Esophagus squamous epithelium (tissue), 5 donors: ENCODE results near the gene UBR4. TPM values are rescaled to one million over a fixed set of nuclear protein-coding genes. Genes with fewer than 3 reads are reported as not detected.
"Not testable (repeated sequence)": the region's sequence is repeated elsewhere in the genome, so short reads cannot be mapped to it uniquely, and the experiment has no call there.

Experiments used
- DNase-seq: peaks from one replicate; lab custom pipeline; 2025; lab: John Stamatoyannopoulos, UW
- H3K27ac ChIP-seq, 4 donors: fragments of 200-600 bp; sonication (generic); one replicate each; pipeline ENCODE4 v1.5.1; 2016 to 2019; ENCODE audit warnings: mild to moderate bottlenecking in 1 of 4
- H3K27me3 ChIP-seq, 4 donors: fragments of 200-600 bp; sonication (generic); 1 replicate in 3 of 4; 2 replicates in 1 of 4; pipeline versions ENCODE4 v1.5.1 to v1.6.0; 2017 to 2021; ENCODE audit warnings: antibody characterized with exemption in 1 of 4
- H3K36me3 ChIP-seq, 3 donors: fragments of 200-600 bp; sonication (generic); one replicate each; pipeline ENCODE4 v1.5.1; 2016 to 2019
- H3K4me1 ChIP-seq, 3 donors: fragments of 200-600 bp; sonication (generic); one replicate each; pipeline ENCODE4 v1.5.1; 2017 to 2019
- H3K4me3 ChIP-seq, 4 donors: fragments of 200-600 bp; sonication (generic); 1 replicate in 3 of 4; 2 replicates in 1 of 4; pipeline ENCODE4 v1.5.1; 2016 to 2019; ENCODE audit warnings: mild to moderate bottlenecking in 2 of 4, moderate library complexity in 1 of 4
- H3K9me3 ChIP-seq, 3 donors: fragments of 200-600 bp; sonication (generic); one replicate each; pipeline ENCODE4 v1.5.1; 2016 to 2019
- POLR2A ChIP-seq, 4 donors: fragments of 450-650 bp; IDR thresholded peaks; one replicate each; pipeline ENCODE4 v1.6.1; 2017; ENCODE audit warnings: antibody characterized with exemption in 4 of 4, mild to moderate bottlenecking in 4 of 4, moderate library complexity in 3 of 4
- WGBS, 2 donors: methylation state at CpG; one replicate each; pipeline ENCODE4 v1.1.5; 2018; 5-methylcytosine and 5-hydroxymethylcytosine counted together
- intact Hi-C: fragments of 100-400 bp; cut with DNase I; formaldehyde crosslinking; loops from one replicate; pipeline ENCODE4 v1.15.0; 2022
- total RNA-seq, 4 donors: library from RNA; depleted of rRNA; stranded (reverse); fragments of >200 nt; gene quantifications; one replicate each; pipeline ENCODE4 v1.1.0, GENCODE V29; 2016
- TF ChIP-seq, protein P1 (sequence below), 6 experiments: fragments of 450-650 bp in 4 of 6; fragments of 200-600 bp in 2 of 6; sonication (generic) in 2 of 6; IDR thresholded peaks; one replicate each; pipeline ENCODE4 v1.5.1; 2016 to 2019; ENCODE audit warnings: antibody characterized with exemption in 6 of 6, mild to moderate bottlenecking in 4 of 6, moderate library complexity in 4 of 6
- donor health status: DM: yes; HTN: yes; CAD: no.

UBR4 gene
- total RNA-seq, 4 donors from 2014 or later: 52.4 to 121 (median 88.3) TPM

DNA sequence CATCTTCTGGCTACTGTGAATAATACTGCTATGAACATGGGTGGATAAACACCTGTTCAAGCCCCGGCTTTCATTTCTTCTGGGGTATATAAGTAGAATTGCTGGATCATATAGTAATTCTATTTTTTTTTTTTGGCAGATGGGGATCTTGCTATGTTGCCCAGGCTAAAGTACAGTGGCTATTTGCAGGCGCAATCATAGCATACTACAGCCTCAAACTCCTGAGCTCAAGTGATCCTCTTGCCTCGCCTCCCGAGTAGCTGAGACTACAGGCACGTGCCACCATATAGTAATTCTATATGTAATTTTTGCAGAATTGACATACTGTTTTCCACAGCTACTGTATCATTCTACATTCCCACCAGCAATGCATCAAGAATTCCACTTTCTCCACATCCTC, 27.8 kb downstream of the UBR4 start:
- TF ChIP-seq, protein P1, sequence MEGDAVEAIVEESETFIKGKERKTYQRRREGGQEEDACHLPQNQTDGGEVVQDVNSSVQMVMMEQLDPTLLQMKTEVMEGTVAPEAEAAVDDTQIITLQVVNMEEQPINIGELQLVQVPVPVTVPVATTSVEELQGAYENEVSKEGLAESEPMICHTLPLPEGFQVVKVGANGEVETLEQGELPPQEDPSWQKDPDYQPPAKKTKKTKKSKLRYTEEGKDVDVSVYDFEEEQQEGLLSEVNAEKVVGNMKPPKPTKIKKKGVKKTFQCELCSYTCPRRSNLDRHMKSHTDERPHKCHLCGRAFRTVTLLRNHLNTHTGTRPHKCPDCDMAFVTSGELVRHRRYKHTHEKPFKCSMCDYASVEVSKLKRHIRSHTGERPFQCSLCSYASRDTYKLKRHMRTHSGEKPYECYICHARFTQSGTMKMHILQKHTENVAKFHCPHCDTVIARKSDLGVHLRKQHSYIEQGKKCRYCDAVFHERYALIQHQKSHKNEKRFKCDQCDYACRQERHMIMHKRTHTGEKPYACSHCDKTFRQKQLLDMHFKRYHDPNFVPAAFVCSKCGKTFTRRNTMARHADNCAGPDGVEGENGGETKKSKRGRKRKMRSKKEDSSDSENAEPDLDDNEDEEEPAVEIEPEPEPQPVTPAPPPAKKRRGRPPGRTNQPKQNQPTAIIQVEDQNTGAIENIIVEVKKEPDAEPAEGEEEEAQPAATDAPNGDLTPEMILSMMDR (IDR thresholded peaks at IDR 0.05): no peak
- no peak for TF ChIP-seq POLR2A (IDR thresholded peaks at IDR 0.05)
- no peaks in the 10 kb centered on the region for H3K27me3 ChIP-seq
- H3K4me1 ChIP-seq: no peaks in the 10 kb centered on the region
- H3K9me3 ChIP-seq: no peaks in the 10 kb centered on the region
- 96 to 99% methylated on average over 5 of the region's 5 CpGs for whole genome bisulfite sequencing, 2 donors
- intact Hi-C loops: no loop called here
- no peak overlapping the region for H3K4me3 ChIP-seq
- no peak overlapping the region for H3K27ac ChIP-seq
- no peak for DNase-seq
- H3K36me3 ChIP-seq: peaks cover 11 to 99% (median 52%) of the 10 kb centered on the region in 3 donors

DNA sequence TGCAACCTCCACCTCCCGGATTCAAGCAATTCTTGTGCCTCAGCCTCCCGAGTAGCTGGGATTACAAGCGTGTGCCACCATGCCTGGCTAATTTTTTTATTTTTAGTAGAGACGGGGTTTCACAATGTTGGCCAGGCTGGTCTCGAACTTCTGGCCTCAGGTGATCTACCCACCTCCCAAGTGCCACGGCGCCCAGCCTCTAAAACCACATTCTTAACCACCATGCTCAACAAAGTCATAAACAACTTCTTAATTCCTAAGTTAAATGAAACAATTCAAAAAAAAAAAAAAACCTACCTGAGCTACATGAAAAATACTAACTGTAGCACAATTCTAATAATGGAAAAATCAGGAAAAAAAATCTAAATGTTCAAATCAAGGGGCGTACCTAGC, 29.8 kb downstream of the UBR4 start:
- peaks cover 10 to 99% (median 55%) of the 10 kb centered on the region in 3 donors for H3K36me3 ChIP-seq
- H3K27ac ChIP-seq, intact Hi-C loops, H3K27me3 ChIP-seq, H3K4me1 ChIP-seq, DNase-seq, H3K4me3 ChIP-seq, H3K9me3 ChIP-seq: not testable (repeated sequence)
- 81 to 86% methylated on average over 8 of the region's 8 CpGs for WGBS, 2 donors

DNA sequence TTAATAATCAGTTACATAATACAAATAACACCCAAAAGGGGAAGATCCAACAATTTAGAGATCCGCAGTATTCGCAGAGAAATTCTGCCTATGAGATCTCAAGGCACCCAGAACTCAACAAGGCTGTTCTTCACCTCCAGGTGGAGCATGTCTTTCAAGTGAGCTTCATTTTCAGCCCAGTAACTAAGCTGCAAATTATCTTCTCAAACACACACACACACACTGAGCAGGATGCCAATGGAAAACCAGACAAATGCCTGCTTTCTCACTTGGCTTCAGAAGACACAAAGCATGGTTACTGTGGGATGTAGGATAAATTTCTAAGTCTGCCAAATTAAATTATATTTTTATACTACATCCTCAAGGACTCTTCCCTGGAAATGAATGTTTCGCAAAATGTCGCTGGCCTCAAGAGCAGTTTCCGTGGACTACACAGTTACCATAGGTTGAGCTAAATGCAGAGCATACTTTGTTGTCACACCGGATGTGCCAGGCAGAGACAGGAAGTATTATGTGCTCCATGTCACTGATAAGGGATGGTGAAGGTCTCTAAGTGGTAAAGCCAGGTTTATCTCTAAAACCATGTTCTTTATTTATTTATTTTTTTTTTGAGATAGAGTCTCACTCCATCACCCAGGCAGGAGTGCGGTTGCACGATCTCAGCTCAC, 30.3 kb downstream of the UBR4 start:
- Histone ChIP-seq H3K27me3 (no peaks in the 10 kb centered on the region), H3K9me3 (no peaks in the 10 kb centered on the region), H3K27ac (no peak overlapping the region), H3K36me3 (peaks cover 15 to 99% (median 60%) of the 10 kb centered on the region in 3 donors), H3K4me3 (no peak overlapping the region), H3K4me1 (no peaks in the 10 kb centered on the region)
- TF ChIP-seq, protein P1 (IDR thresholded peaks at IDR 0.05): peak in 3 of 6 experiments; percentile 17 to 38 (median 20)
- no peak for TF ChIP-seq POLR2A (IDR thresholded peaks at IDR 0.05)
- WGBS, 2 donors: 70 to 73% methylated on average over 8 of the region's 8 CpGs
- DNase-seq: no peak
- intact Hi-C loops: no loop called here

DNA sequence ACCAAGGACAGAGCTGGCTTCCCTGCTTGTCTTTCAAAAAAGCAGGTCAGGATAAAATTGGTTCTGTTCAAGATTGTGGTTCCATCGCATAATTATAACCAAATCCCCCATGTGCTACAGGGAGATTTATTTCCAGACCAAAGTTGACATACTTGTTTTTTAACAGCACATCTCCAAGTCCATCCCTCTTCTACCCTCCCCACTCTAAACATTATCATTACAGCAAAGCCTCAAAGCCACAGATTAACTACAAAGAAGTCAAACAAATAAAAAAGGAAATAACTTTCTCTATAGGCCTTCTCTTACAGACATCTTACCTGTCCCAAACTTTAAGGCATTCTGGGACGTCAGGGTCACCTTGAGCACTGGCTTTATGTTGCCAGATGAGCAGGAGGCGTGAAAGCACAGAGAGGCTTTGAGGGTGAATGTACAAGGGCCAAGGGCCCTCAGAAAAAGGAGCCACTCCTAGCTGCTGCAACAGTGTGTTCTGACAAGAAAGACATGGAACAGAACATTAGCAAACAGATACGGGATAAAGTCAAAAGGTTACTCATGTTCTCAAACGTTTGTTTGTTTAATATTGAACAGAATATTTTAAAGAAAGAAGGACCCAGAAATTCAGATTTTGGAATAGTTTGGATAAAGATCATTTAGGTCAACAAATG, 31.2 kb downstream of the UBR4 start:
- TF ChIP-seq POLR2A (IDR thresholded peaks at IDR 0.05): no peak
- TF ChIP-seq, protein P1 (IDR thresholded peaks at IDR 0.05): no peak
- H3K27ac ChIP-seq: no peak overlapping the region
- H3K36me3 ChIP-seq: peaks cover 22 to 99% (median 63%) of the 10 kb centered on the region in 3 donors

DNA sequence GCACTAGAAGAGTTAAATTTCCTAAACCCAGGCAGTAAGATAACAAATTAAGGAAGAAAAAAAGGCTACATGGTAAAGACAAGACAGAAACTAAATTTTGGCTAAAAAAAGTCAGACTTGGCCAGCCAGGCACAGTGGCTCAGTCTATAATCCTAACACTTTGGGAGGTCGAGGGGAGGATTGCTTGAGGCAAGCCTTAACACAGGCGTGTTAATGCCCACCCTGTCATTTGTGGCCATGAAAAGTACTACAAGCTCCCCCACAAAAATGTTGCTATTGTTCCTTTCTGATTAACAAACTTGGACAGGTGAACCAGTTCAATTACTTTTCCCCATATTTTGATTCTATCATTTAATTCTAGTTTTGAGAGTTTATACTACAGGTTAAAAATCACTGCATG, 32.3 kb downstream of the UBR4 start:
- Histone ChIP-seq H3K4me1 (no peaks in the 10 kb centered on the region), H3K9me3 (no peaks in the 10 kb centered on the region), H3K4me3 (no peak overlapping the region), H3K36me3 (peaks cover 25 to 99% (median 62%) of the 10 kb centered on the region in 3 donors), H3K27ac (no peak overlapping the region), H3K27me3 (no peaks in the 10 kb centered on the region)
- WGBS, 2 donors: 61 to 69% methylated on average over 2 of the region's 2 CpGs
- TF ChIP-seq, protein P1 (IDR thresholded peaks at IDR 0.05): no peak
- TF ChIP-seq POLR2A (IDR thresholded peaks at IDR 0.05): no peak
- no peak for DNase-seq
- intact Hi-C loops: no loop called here

More for the DNA sequence above, 31.2 kb downstream of the UBR4 start:
- Histone ChIP-seq H3K4me3 (no peak overlapping the region), H3K9me3 (no peaks in the 10 kb centered on the region), H3K4me1 (no peaks in the 10 kb centered on the region), H3K27me3 (no peaks in the 10 kb centered on the region)
- DNase-seq: no peak
- WGBS, 2 donors: 61 to 62% methylated on average over 5 of the region's 5 CpGs
- intact Hi-C loops: no loop called here
